BE2C (cell line): ENCODE data around the gene CDC42EP4.

ENCODE experiments used
- DNase-seq: peaks from one replicate; pipeline ENCODE4 v3.0.0-alpha.2; 2020
- H3K27me3 ChIP-seq: fragments of 250-450 bp; sonication (Bioruptor Pico); 2 replicates; pipeline ENCODE4 v1.5.1; 2020; ENCODE audit warnings: mild to moderate bottlenecking
- H3K36me3 ChIP-seq: fragments of 250-450 bp; sonication (Bioruptor Pico); 2 replicates; pipeline ENCODE4 v1.5.1; 2020; ENCODE audit warnings: mild to moderate bottlenecking
- H3K4me1 ChIP-seq: fragments of 250-450 bp; sonication (Bioruptor Pico); 2 replicates; pipeline ENCODE4 v1.5.1; 2020
- H3K4me3 ChIP-seq: 2 replicates; pipeline ENCODE4 v1.5.1; 2011; ENCODE audit warnings: low read depth, low read length
- H3K9me3 ChIP-seq: fragments of 250-450 bp; sonication (Bioruptor Pico); 2 replicates; pipeline ENCODE4 v1.5.1; 2020
- CTCF ChIP-seq: IDR thresholded peaks from 2 replicates; pipeline ENCODE4 v1.5.1; 2012; ENCODE audit warnings: mild to moderate bottlenecking, low read depth, low read length

Gene CDC42EP4

GRCh38 chr17:73349647-73350046 lies 37.8 kb upstream of the CDC42EP4 start:
- DNase-seq, result no peak
- no peaks in the 10 kb centered on the region for H3K4me1 ChIP-seq
- TF ChIP-seq CTCF, result no peak
- H3K4me3 ChIP-seq, result no peak overlapping the region
- no peaks in the 10 kb centered on the region; the same call in 1 of the 2 replicates for H3K36me3 ChIP-seq
- H3K9me3 ChIP-seq, result no peaks in the 10 kb centered on the region
- no peaks in the 10 kb centered on the region for H3K27me3 ChIP-seq

- Histone ChIP-seq H3K27me3 (no peaks in the 10 kb centered on the region), H3K4me1 (peaks cover 2% of the 10 kb centered on the region), H3K36me3 (no peaks in the 10 kb centered on the region; the same call in 1 of the 2 replicates), H3K4me3 (no peak overlapping the region), H3K9me3 (no peaks in the 10 kb centered on the region)
- no peak for DNase-seq
- TF ChIP-seq CTCF, result no peak
Observed at GRCh38 chr17:73349138-73349537, 37.3 kb upstream of the CDC42EP4 start.

- H3K27me3 ChIP-seq, result no peaks in the 10 kb centered on the region
- peaks cover 6% of the 10 kb centered on the region for H3K4me1 ChIP-seq
- no peaks in the 10 kb centered on the region; the same call in 1 of the 2 replicates for H3K36me3 ChIP-seq
- TF ChIP-seq CTCF, result no peak
- H3K4me3 ChIP-seq, result no peak overlapping the region
- H3K9me3 ChIP-seq, result no peaks in the 10 kb centered on the region
- no peak for DNase-seq
Observed at GRCh38 chr17:73348829-73349095, 37.0 kb upstream of the CDC42EP4 start.

GRCh38 chr17:73348018-73348828 lies 36.4 kb upstream of the CDC42EP4 start:
- no peak overlapping the region for H3K4me3 ChIP-seq
- H3K9me3 ChIP-seq, result no peaks in the 10 kb centered on the region
- DNase-seq, result no peak
- no peaks in the 10 kb centered on the region; the same call in 1 of the 2 replicates for H3K36me3 ChIP-seq
- H3K27me3 ChIP-seq, result no peaks in the 10 kb centered on the region
- no peak for TF ChIP-seq CTCF
- H3K4me1 ChIP-seq, result peaks cover 9% of the 10 kb centered on the region

- peaks cover 17% of the 10 kb centered on the region for H3K4me1 ChIP-seq
- no peak for DNase-seq
- no peak for TF ChIP-seq CTCF
- H3K9me3 ChIP-seq, result no peaks in the 10 kb centered on the region
- no peaks in the 10 kb centered on the region; the same call in 1 of the 2 replicates for H3K36me3 ChIP-seq
- H3K27me3 ChIP-seq, result no peaks in the 10 kb centered on the region
- H3K4me3 ChIP-seq, result no peak overlapping the region
Observed at GRCh38 chr17:73347351-73347750, 35.5 kb upstream of the CDC42EP4 start.

GRCh38 chr17:73346501-73347162 lies 34.8 kb upstream of the CDC42EP4 start:
- H3K9me3 ChIP-seq, result no peaks in the 10 kb centered on the region
- H3K4me3 ChIP-seq, result no peak overlapping the region
- H3K27me3 ChIP-seq, result no peaks in the 10 kb centered on the region
- H3K36me3 ChIP-seq, result no peaks in the 10 kb centered on the region; the same call in 1 of the 2 replicates
- TF ChIP-seq CTCF, result no peak
- peaks cover 23% of the 10 kb centered on the region for H3K4me1 ChIP-seq
- no peak for DNase-seq
